HG03066 (cell line): ENCODE results near the gene LCE1C.

Experiments
- ATAC-seq: cut with Tn5 transposase; IDR thresholded peaks from one replicate; pipeline ENCODE4 v1.9.1; 2021; ENCODE audit warnings: low read depth; ENCODE audit not compliant: unreplicated experiment

The LCE1C gene

GRCh38 chr1:152760551-152761190 lies 45.8 kb downstream of the LCE1C start:
- no peak for ATAC-seq

DNA sequence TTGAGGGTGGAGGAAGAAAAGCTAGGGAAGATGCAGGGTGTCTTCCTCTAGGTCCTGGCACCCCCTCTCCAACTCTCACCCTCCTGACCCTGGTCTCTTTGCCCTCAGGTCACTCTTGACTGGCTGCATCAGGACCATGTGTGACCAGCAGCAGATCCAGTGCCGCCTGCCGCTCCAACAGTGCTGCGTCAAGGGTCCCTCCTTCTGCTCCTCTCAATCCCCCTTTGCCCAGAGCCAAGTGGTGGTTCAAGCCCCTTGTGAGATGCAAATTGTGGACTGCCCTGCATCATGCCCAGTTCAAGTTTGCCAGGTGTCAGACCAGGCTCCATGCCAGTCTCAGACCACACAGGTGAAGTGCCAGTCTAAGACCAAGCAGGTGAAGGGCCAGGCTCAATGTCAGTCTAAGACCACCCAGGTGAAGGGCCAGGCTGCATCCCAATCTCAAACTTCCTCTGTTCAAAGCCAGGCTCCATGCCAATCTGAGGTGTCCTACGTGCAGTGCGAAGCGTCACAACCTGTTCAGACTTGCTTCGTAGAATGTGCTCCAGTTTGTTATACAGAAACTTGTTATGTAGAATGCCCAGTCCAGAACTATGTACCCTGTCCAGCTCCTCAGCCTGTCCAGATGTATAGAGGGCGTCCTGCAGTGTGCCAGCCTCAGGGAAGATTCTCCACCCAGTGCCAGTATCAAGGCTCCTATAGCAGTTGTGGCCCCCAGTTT lies 46.8 kb downstream of the LCE1C start:
- no peak for ATAC-seq

DNA sequence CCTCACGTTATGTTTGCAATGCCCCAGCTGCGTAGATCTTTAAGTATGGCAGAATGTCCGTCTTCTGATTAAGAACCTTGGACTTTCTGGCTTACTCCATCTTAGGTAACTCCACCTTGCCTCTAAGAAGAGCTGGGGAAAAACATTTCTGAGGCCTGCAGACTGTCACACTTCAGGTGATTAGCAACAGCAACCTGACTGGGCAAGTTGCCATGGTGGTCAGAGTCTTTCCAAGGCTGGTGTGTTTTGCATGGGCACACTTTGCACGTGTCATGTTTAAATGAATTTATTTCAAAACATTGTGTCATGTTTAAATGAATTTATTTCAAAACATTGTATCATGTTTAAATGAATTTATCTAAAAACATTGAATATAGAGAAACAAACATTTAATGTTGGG lies 47.8 kb downstream of the LCE1C start:
- no peak for ATAC-seq

DNA sequence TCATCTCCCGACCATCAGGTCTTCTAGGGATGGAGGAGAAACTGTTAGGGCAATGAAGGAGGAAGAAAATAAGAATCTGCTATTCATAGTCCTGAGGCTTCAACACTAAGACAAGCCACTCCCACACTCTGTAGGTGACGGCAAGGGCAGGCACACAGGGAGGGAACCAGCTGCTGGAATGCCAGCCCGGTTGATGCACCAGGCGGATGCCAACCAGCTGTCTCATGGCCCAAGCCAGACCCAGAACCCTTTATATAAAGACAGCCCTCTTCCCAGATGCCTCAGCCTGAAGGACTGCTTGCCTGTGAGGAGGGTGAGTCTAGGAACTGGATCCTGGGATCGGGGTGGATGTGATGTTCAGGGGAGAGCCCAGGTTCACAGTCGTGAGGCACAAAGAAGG lies 48.7 kb downstream of the LCE1C start, which contains the start of gene KPRP:
Gene KPRP, plus strand, starts transcription at position 279 of the 400 bp plus-strand sequence. CDS start 1,564 bp downstream, outside the sequence.
- ATAC-seq: no peak

- ATAC-seq: no peak
Observed at GRCh38 chr1:152756872-152757271, 49.6 kb downstream of the LCE1C start.
